GM12878 (cell line): ENCODE data around the gene PRKCB.

ENCODE experiments used
- KAT2A ChIP-seq: conservative IDR thresholded peaks from 2 replicates; pipeline ENCODE4 v1.6.1; 2011; ENCODE audit warnings: low read depth, low read length; ENCODE audit not compliant: control insufficient read depth
- NBN ChIP-seq: fragments of 450-650 bp; IDR thresholded peaks from 2 replicates; pipeline ENCODE4 v1.6.1; 2016
- TF ChIP-seq, protein P1 (sequence below), 3 experiments: IDR thresholded peaks in 2 of 3; conservative IDR thresholded peaks in 1 of 3; 2 replicates each; pipeline ENCODE4 v1.5.1; 2011; ENCODE audit warnings: low read depth in 3 of 3, low read length in 3 of 3, mild to moderate bottlenecking in 3 of 3, control low read depth in 2 of 3, moderate library complexity in 2 of 3, inconsistent platforms in 1 of 3, mixed read lengths in 1 of 3; ENCODE audit not compliant: control insufficient read depth in 2 of 3, insufficient read depth in 1 of 3; ENCODE audit errors: extremely low read depth in 1 of 3

DNA sequence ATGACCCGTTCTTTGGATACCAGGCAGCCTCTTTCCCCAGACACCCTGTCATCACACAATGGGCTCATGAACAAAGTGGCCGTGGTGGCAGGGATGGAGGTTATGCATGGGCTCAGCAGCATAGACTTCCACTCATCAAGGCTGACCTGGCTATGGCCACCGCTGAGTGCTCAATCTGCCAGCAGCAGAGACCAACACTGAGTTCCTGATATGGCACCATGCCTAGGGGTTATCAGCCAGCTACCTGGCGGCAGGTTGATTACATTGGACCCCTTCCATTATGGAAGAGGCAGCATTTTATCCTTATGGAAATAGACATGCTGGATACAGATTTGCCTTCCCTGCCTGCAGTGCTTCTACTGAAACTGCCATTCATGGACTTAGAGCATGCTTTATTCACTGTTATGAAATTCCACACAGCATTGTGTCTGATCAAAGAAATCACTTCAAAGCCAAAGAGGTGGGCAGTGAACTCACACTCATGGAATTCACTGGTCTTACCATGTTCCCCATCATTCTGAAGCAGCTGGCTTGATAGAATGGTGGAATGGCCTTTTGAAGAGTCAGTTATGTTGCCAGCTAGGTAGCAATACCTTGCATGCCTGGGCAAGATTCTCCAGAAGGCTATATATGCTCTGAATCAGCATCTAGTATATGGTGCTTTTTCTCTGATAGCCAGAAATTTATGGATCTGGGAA lies 160.6 kb downstream of the PRKCB start:
- TF ChIP-seq NBN: no peak
- TF ChIP-seq, protein P1, sequence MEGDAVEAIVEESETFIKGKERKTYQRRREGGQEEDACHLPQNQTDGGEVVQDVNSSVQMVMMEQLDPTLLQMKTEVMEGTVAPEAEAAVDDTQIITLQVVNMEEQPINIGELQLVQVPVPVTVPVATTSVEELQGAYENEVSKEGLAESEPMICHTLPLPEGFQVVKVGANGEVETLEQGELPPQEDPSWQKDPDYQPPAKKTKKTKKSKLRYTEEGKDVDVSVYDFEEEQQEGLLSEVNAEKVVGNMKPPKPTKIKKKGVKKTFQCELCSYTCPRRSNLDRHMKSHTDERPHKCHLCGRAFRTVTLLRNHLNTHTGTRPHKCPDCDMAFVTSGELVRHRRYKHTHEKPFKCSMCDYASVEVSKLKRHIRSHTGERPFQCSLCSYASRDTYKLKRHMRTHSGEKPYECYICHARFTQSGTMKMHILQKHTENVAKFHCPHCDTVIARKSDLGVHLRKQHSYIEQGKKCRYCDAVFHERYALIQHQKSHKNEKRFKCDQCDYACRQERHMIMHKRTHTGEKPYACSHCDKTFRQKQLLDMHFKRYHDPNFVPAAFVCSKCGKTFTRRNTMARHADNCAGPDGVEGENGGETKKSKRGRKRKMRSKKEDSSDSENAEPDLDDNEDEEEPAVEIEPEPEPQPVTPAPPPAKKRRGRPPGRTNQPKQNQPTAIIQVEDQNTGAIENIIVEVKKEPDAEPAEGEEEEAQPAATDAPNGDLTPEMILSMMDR (IDR thresholded peaks at IDR 0.05 in 2 of 3, conservative IDR thresholded peaks at IDR 0.05 in 1 of 3; ENCODE audit: control insufficient read depth in 2 of 3, extremely low read depth in 1 of 3, insufficient read depth in 1 of 3, low read depth in 3 of 3, low read length in 3 of 3): no peak
- TF ChIP-seq KAT2A: no peak
